GM12878 (cell line): Measurements from ENCODE around the gene MYL7. TPM values are rescaled to one million over a fixed set of nuclear protein-coding genes. Genes with fewer than 3 reads are reported as not detected.

Experiments used
- ATAC-seq: fragments of 200-7000 bp; cut with Tn5 transposase; 3 replicates; pipeline ENCODE4 v1.9.1; 2020; ENCODE audit warnings: mild to moderate bottlenecking, moderate library complexity
- BruUV-seq: library from RNA; stranded (reverse); fragments of 400-500 nt; replicated peaks from 2 replicates; lab custom pipeline; 2021; lab: Mats Ljungman, UMichigan
- CTCF ChIA-PET: fragments of 300-600 bp; sonication (Branson Sonifier 250); formaldehyde crosslinking; extraction: SDS; loops from one replicate; lab custom pipeline; 2021; ENCODE audit warnings: inconsistent platforms; lab: Yijun Ruan, JAX
- POLR2A ChIA-PET: fragments of 350-600 bp; formaldehyde crosslinking; extraction: SDS; loops from one replicate; lab custom pipeline; 2021; ENCODE audit warnings: inconsistent platforms; lab: Charles Lee
- RAD21 ChIA-PET: fragments of 300-600 bp; sonication (Branson Sonifier 250); formaldehyde crosslinking; loops from one replicate; lab custom pipeline; 2023; ENCODE audit warnings: antibody characterized with exemption; ENCODE audit not compliant: unreplicated experiment; lab: Charles Lee
- SMC1A ChIA-PET: fragments of 300-600 bp; sonication (Branson Sonifier 250); formaldehyde crosslinking; loops from one replicate; lab custom pipeline; 2023; ENCODE audit not compliant: unreplicated experiment, uncharacterized antibody; lab: Charles Lee
- DNase-seq: peaks from one replicate; pipeline ENCODE4 v3.0.0-alpha.2; 2011; ENCODE audit warnings: low read depth, low spot score
- FAIRE-seq: peaks from 3 replicates; lab custom pipeline; 2011; peaks lifted over from hg19 to GRCh38; lab: Jason Lieb, UNC
- H2AFZ ChIP-seq: 2 replicates; pipeline ENCODE4 v1.6.0; 2011; ENCODE audit warnings: low read depth, low read length, control low read depth; ENCODE audit not compliant: control insufficient read depth
- H3K27ac ChIP-seq: 2 replicates; pipeline ENCODE4 v1.5.1; 2011; ENCODE audit warnings: control low read depth; ENCODE audit not compliant: control insufficient read depth, insufficient read depth
- H3K27me3 ChIP-seq, 2 experiments: replicated peaks in 1 of 2; 2 replicates each; pipeline versions ENCODE4 v1.6.0 to v1.6.1; 2011; ENCODE audit warnings: low read length in 1 of 2; ENCODE audit not compliant: control insufficient read depth in 2 of 2, insufficient read depth in 2 of 2
- H3K36me3 ChIP-seq, 2 experiments: 2 replicates each; pipeline ENCODE4 v1.5.1; 2011; ENCODE audit warnings: low read length in 1 of 2; ENCODE audit not compliant: control insufficient read depth in 2 of 2, insufficient read depth in 2 of 2
- H3K4me1 ChIP-seq: 2 replicates; pipeline ENCODE4 v1.6.1; 2011; ENCODE audit warnings: mild to moderate bottlenecking, low read length, moderate library complexity, mixed read lengths; ENCODE audit not compliant: control insufficient read depth, insufficient read depth
- H3K4me2 ChIP-seq: 2 replicates; pipeline ENCODE4 v1.6.0; 2011; ENCODE audit warnings: control low read depth; ENCODE audit not compliant: control insufficient read depth, insufficient read depth
- H3K4me3 ChIP-seq: fragments of 200-600 bp; sonication (generic); 2 replicates; pipeline ENCODE4 v1.5.1; 2016
- H3K79me2 ChIP-seq: 2 replicates; pipeline ENCODE4 v1.6.0; 2011; ENCODE audit warnings: low read length; ENCODE audit not compliant: control insufficient read depth, insufficient read depth
- H3K9ac ChIP-seq: 2 replicates; pipeline ENCODE4 v1.8.0; 2011; ENCODE audit warnings: low read length, control low read depth, mixed read lengths; ENCODE audit not compliant: control insufficient read depth, insufficient read depth
- H3K9me3 ChIP-seq: replicated peaks from 3 replicates; pipeline ENCODE4 v1.5.1; 2011; ENCODE audit warnings: mild to moderate bottlenecking, low read length; ENCODE audit not compliant: control insufficient read depth, insufficient read depth
- H4K20me1 ChIP-seq: 2 replicates; pipeline ENCODE4 v1.6.0; 2011; ENCODE audit not compliant: control insufficient read depth, insufficient read depth
- CHD1 ChIP-seq: IDR thresholded peaks from 2 replicates; pipeline ENCODE4 v1.6.1; 2012; ENCODE audit warnings: low read depth, low read length, improper control_type of control experiment
- HDGF ChIP-seq: fragments of 450-650 bp; IDR thresholded peaks from 2 replicates; pipeline ENCODE4 v1.6.1; 2016; ENCODE audit warnings: antibody characterized with exemption
- KDM1A ChIP-seq: fragments of 200-600 bp; sonication (generic); IDR thresholded peaks from 2 replicates; pipeline ENCODE4 v1.6.1; 2016; ENCODE audit warnings: borderline replicate concordance
- NFYB ChIP-seq: IDR thresholded peaks from 2 replicates; pipeline ENCODE4 v1.6.1; 2011; ENCODE audit warnings: low read depth, mild to moderate bottlenecking, low read length, improper control_type of control experiment, moderate library complexity; ENCODE audit not compliant: insufficient read depth
- NR2F1 ChIP-seq: fragments of 450-650 bp; conservative IDR thresholded peaks from 2 replicates; pipeline ENCODE4 v1.6.1; 2017; ENCODE audit warnings: mild to moderate bottlenecking
- NRF1 ChIP-seq: conservative IDR thresholded peaks from 2 replicates; pipeline ENCODE4 v1.6.1; 2011; ENCODE audit warnings: mild to moderate bottlenecking, low read depth, low read length, improper control_type of control experiment
- SREBF1 ChIP-seq: IDR thresholded peaks from 2 replicates; pipeline ENCODE4 v1.6.1; 2012; ENCODE audit warnings: mild to moderate bottlenecking, low read length
- TBL1XR1 ChIP-seq: IDR thresholded peaks from 2 replicates; pipeline ENCODE4 v1.6.1; 2012; ENCODE audit warnings: low read depth, low read length, improper control_type of control experiment
- ZNF24 ChIP-seq: fragments of 450-650 bp; IDR thresholded peaks from 2 replicates; pipeline ENCODE4 v1.6.1; 2017; ENCODE audit warnings: antibody characterized with exemption, mild to moderate bottlenecking
- WGBS: methylation state at CpG from one replicate; pipeline ENCODE4 v1.1.6; 2016; ENCODE audit warnings: low lambda C conversion rate; ENCODE audit not compliant: insufficient replicate concordance, insufficient coverage; ENCODE audit errors: missing lambda C conversion rate; 5-methylcytosine and 5-hydroxymethylcytosine counted together
- in situ Hi-C: fragments of 300-500 bp; cut with MboI; formaldehyde crosslinking; loops from 9 replicates; pipeline ENCODE4 v1.14.3; 2018; ENCODE audit warnings: mixed read lengths
- intact Hi-C: fragments of 100-400 bp; cut with micrococcal nuclease; formaldehyde crosslinking; loops from one replicate; pipeline ENCODE4 v1.14.2; 2022; ENCODE audit not compliant: unreplicated experiment
- polyA plus RNA-seq, 11 experiments: library from polyadenylated mRNA; depleted of rRNA in 4 of 11; unstranded in 6 of 11; stranded (reverse) in 5 of 11; fragments of >200 nt; fragmentation: Nextera tagmentation in 4 of 11; fragmentation: Illumina TruSeq in 1 of 11; extraction: Ambion mirVana in 4 of 11; extraction: Trizol in 1 of 11; gene quantifications; 1 replicate in 1 of 11; 2 replicates in 10 of 11; pipeline versions ENCODE4 v1.2.1 to v1.2.3, GENCODE V29; 2011 to 2016; ENCODE audit warnings: inconsistent platforms in 2 of 11, missing spikeins in 2 of 11, low read depth in 1 of 11
- total RNA-seq, 4 experiments: library from RNA; depleted of rRNA in 3 of 4; stranded (reverse); fragments of >200 nt in 3 of 4; fragmentation: Illumina TruSeq in 1 of 4; extraction: Trizol in 1 of 4; gene quantifications; 2 replicates each; pipeline versions ENCODE4 v1.2.1 to v1.2.3, GENCODE V29; 2013 to 2021
- TF ChIP-seq, protein P1 (sequence below): fragments of 450-650 bp; IDR thresholded peaks from 2 replicates; pipeline ENCODE4 v1.6.1; 2016; ENCODE audit warnings: mild to moderate bottlenecking
- TF ChIP-seq, protein P2 (sequence below): IDR thresholded peaks from 2 replicates; pipeline ENCODE4 v1.6.1; 2011; ENCODE audit warnings: low read depth, mild to moderate bottlenecking, low read length, moderate library complexity, borderline replicate concordance; ENCODE audit errors: extremely low read depth

Gene MYL7
- total and polyA plus RNA-seq, 10 of the 15 experiments (the other 5 are each of a cell fraction or from before 2014, with no cell fraction given), result 1.9 TPM; not detected in 9

DNA sequence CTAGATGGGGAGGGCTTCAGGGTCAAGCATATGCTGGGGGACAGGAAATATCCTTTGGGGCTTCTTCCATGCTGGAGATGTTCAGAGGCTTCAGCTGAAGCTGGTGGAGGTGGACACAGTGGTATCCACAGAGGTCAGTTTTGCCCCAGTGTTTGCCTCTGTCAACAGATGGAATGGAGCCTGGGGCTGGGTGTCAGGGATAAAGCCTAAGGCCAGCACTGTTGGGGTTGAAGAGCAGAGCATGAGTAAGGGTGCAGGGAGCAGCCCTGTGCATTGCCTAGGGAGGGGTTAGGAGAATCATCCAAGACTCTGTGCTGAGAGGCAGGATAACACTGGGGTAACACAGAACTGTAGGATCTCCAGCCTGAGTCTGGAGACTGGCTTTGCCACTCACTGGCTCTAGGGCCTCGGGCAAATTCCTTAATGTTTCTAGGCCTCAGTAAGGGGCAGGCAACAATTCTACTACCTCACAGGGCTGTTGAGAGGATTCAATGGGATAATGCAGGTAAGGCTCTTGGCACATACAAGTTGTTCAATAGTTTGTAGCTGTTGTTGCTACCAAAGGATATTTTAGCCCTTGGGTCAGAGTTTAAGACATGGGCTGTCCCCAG lies 21.8 kb upstream of the MYL7 start:
- Histone ChIP-seq H3K27ac (no peak overlapping the region), H4K20me1 (no peaks in the 10 kb centered on the region), H3K79me2 (no peaks in the 10 kb centered on the region), H3K4me2 (no peak overlapping the region), H2AFZ (no peak overlapping the region), H3K9me3 (no peaks in the 10 kb centered on the region), H3K9ac (no peak overlapping the region), H3K27me3 (no peaks in the 10 kb centered on the region; a peak in 1 of 4 replicates), H3K4me3 (no peak overlapping the region), H3K36me3 (no peaks in the 10 kb centered on the region), H3K4me1 (no peaks in the 10 kb centered on the region)
- 0% methylated on average over 1 of the region's 1 CpG for WGBS
- ChIA-PET CTCF (interaction anchor here (0.7 kb wide), 1 partner anchor 46 kb away, joined by 3 read pairs; no protein-coding TSS in a partner anchor), RAD21 (no interaction called here), SMC1A (no interaction called here), POLR2A (no interaction called here)
- no peak for TF ChIP-seq NRF1
- TF ChIP-seq, protein P1, sequence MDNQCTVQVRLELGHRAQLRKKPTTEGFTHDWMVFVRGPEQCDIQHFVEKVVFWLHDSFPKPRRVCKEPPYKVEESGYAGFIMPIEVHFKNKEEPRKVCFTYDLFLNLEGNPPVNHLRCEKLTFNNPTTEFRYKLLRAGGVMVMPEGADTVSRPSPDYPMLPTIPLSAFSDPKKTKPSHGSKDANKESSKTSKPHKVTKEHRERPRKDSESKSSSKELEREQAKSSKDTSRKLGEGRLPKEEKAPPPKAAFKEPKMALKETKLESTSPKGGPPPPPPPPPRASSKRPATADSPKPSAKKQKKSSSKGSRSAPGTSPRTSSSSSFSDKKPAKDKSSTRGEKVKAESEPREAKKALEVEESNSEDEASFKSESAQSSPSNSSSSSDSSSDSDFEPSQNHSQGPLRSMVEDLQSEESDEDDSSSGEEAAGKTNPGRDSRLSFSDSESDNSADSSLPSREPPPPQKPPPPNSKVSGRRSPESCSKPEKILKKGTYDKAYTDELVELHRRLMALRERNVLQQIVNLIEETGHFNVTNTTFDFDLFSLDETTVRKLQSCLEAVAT, result no peak
- no peak for TF ChIP-seq SREBF1
- no peak for TF ChIP-seq CHD1
- TF ChIP-seq ZNF24, result no peak
- TF ChIP-seq NR2F1, result no peak
- TF ChIP-seq, protein P2, sequence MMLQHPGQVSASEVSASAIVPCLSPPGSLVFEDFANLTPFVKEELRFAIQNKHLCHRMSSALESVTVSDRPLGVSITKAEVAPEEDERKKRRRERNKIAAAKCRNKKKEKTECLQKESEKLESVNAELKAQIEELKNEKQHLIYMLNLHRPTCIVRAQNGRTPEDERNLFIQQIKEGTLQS, result no peak
- TF ChIP-seq NFYB, result no peak
- TF ChIP-seq HDGF, result no peak
- no peak for TF ChIP-seq KDM1A
- no peak for TF ChIP-seq TBL1XR1
- no TSS peak for BruUV-seq
- intact Hi-C loops (no loop called here), in situ Hi-C loops (no loop called here)
- FAIRE-seq, result no peak
- no peak for DNase-seq
- no peak for ATAC-seq
